HG03066 (cell line): Measurements from ENCODE around the gene NUP43.
"Not testable (repeated sequence)": the region's sequence is repeated elsewhere in the genome, so short reads cannot be mapped to it uniquely, and the experiment has no call there.

Experiments
- ATAC-seq: cut with Tn5 transposase; IDR thresholded peaks from one replicate; pipeline ENCODE4 v1.9.1; 2021; ENCODE audit warnings: low read depth; ENCODE audit not compliant: unreplicated experiment

The NUP43 gene

GRCh38 chr6:149698175-149698574, 48.2 kb downstream of the NUP43 start:
- ATAC-seq: no peak

- ATAC-seq: no peak
Observed at GRCh38 chr6:149696901-149697300, 49.4 kb downstream of the NUP43 start.

GRCh38 chr6:149694921-149695320, 51.4 kb downstream of the NUP43 start:
- ATAC-seq: no peak

- ATAC-seq: no peak
Observed at GRCh38 chr6:149691201-149691600, 55.1 kb downstream of the NUP43 start.

GRCh38 chr6:149686230-149686629, 60.1 kb downstream of the NUP43 start:
- no peak for ATAC-seq

- ATAC-seq: no peak
Observed at GRCh38 chr6:149683256-149683859, 63.0 kb downstream of the NUP43 start.

- ATAC-seq: not testable (repeated sequence)
Observed at GRCh38 chr6:149681845-149682244, 64.5 kb downstream of the NUP43 start.

- ATAC-seq: no peak
Observed at GRCh38 chr6:149681209-149681608, 65.1 kb downstream of the NUP43 start.

- no peak for ATAC-seq
Observed at GRCh38 chr6:149680503-149680902, 65.8 kb downstream of the NUP43 start.
